H1 (cell line): ENCODE results near the gene TMEM178B. TPM values are rescaled to one million over a fixed set of nuclear protein-coding genes. Genes with fewer than 3 reads are reported as not detected.

ENCODE experiments used
- CTCF ChIA-PET: fragments of 300-600 bp; sonication (Branson Sonifier 250); formaldehyde crosslinking; loops from one replicate; lab custom pipeline; 2021; ENCODE audit not compliant: partially characterized antibody; lab: Charles Lee
- POLR2A ChIA-PET: fragments of 300-600 bp; sonication (Branson Sonifier 250); formaldehyde crosslinking; loops from one replicate; lab custom pipeline; 2021; ENCODE audit warnings: inconsistent platforms; ENCODE audit not compliant: partially characterized antibody; lab: Charles Lee
- DNase-seq, 2 experiments: peaks; one replicate each; pipeline versions ENCODE4 v3.0.0 to v3.0.0-alpha.2; 2010 to 2022; ENCODE audit warnings: low spot score in 2 of 2, low read depth in 1 of 2, mixed read lengths in 1 of 2
- FAIRE-seq: peaks from 2 replicates; lab custom pipeline; 2011; peaks lifted over from hg19 to GRCh38; lab: Jason Lieb, UNC
- H2AFZ ChIP-seq: 2 replicates; pipeline ENCODE4 v1.8.1; 2012; ENCODE audit warnings: low read length, inconsistent platforms
- H2AK5ac ChIP-seq: 2 replicates; pipeline ENCODE4 v1.6.1; 2013; ENCODE audit warnings: low read depth, low read length
- H2BK120ac ChIP-seq: replicated peaks from 2 replicates; pipeline ENCODE3; 2013; ENCODE audit warnings: low read depth, low read length, inconsistent platforms
- H2BK12ac ChIP-seq: 2 replicates; pipeline ENCODE4 v1.6.1; 2013; ENCODE audit warnings: low read depth, low read length
- H2BK15ac ChIP-seq: 2 replicates; pipeline ENCODE4 v1.6.1; 2013; ENCODE audit warnings: low read length
- H2BK20ac ChIP-seq: 2 replicates; pipeline ENCODE4 v1.6.1; 2013; ENCODE audit warnings: low read length
- H2BK5ac ChIP-seq: 2 replicates; pipeline ENCODE4 v1.6.1; 2013; ENCODE audit warnings: low read depth, low read length
- H3K14ac ChIP-seq: 2 replicates; pipeline ENCODE4 v1.6.1; 2013; ENCODE audit warnings: inconsistent platforms; ENCODE audit not compliant: insufficient read length
- H3K18ac ChIP-seq: 2 replicates; pipeline ENCODE4 v1.6.1; 2013; ENCODE audit warnings: low read length; ENCODE audit errors: extremely low read depth
- H3K23ac ChIP-seq: 2 replicates; pipeline ENCODE4 v1.6.1; 2013; ENCODE audit warnings: inconsistent platforms; ENCODE audit not compliant: insufficient read length
- H3K23me2 ChIP-seq: 2 replicates; pipeline ENCODE4 v1.6.1; 2013; ENCODE audit warnings: low read depth, low read length
- H3K27ac ChIP-seq: 2 replicates; pipeline ENCODE4 v1.6.1; 2011; ENCODE audit warnings: low read depth, low read length, inconsistent platforms
- H3K27me3 ChIP-seq, 4 experiments: replicated peaks in 1 of 4; 1 replicate in 1 of 4; 2 replicates in 3 of 4; pipeline versions ENCODE4 v1.6.1 to v1.8.1; 2011 to 2013; ENCODE audit warnings: low read length in 3 of 4, mild to moderate bottlenecking in 3 of 4, inconsistent platforms in 2 of 4, mixed read lengths in 2 of 4, moderate library complexity in 1 of 4; ENCODE audit not compliant: control insufficient read depth in 3 of 4, insufficient read depth in 3 of 4; ENCODE audit errors: extremely low read depth in 1 of 4
- H3K36me3 ChIP-seq, 4 experiments: 2 replicates each; pipeline versions ENCODE4 v1.6.1 to v1.8.1; 2011 to 2013; ENCODE audit warnings: mild to moderate bottlenecking in 4 of 4, low read length in 3 of 4, moderate library complexity in 2 of 4, control low read depth in 1 of 4, inconsistent platforms in 1 of 4; ENCODE audit not compliant: insufficient read depth in 4 of 4, control insufficient read depth in 2 of 4
- H3K4ac ChIP-seq: replicated peaks from 2 replicates; pipeline ENCODE3; 2013; ENCODE audit warnings: low read length, low read depth, mixed read lengths, inconsistent platforms; ENCODE audit not compliant: insufficient read length
- H3K4me1 ChIP-seq, 4 experiments: replicated peaks in 1 of 4; 1 replicate in 1 of 4; 2 replicates in 3 of 4; pipeline versions ENCODE4 v1.6.1 to v1.8.1; 2011 to 2013; ENCODE audit warnings: low read length in 3 of 4, inconsistent platforms in 2 of 4, mixed read lengths in 1 of 4; ENCODE audit not compliant: insufficient read depth in 4 of 4, control insufficient read depth in 3 of 4
- H3K4me2 ChIP-seq, 2 experiments: 2 replicates each; pipeline versions ENCODE4 v1.6.1 to v1.8.1; 2011 to 2013; ENCODE audit warnings: low read depth in 2 of 2, low read length in 2 of 2, control low read depth in 1 of 2, inconsistent platforms in 1 of 2, mild to moderate bottlenecking in 1 of 2; ENCODE audit not compliant: insufficient read depth in 1 of 2
- H3K4me3 ChIP-seq, 4 experiments: fragments of 200-600, 300-600 bp in 1 of 4; sonication (generic), shearing (Covaris generic), sonication (Bioruptor Twin) in 1 of 4; 2 replicates each; pipeline versions ENCODE4 v1.5.1 to v1.8.1; 2011 to 2016; ENCODE audit warnings: low read length in 4 of 4, low read depth in 3 of 4, control low read depth in 2 of 4, inconsistent platforms in 2 of 4, mild to moderate bottlenecking in 2 of 4, mixed read lengths in 1 of 4, moderate library complexity in 1 of 4; ENCODE audit not compliant: insufficient read depth in 2 of 4; ENCODE audit errors: extremely low read depth in 1 of 4
- H3K56ac ChIP-seq: replicated peaks from 2 replicates; pipeline ENCODE3; 2013; ENCODE audit warnings: low read depth, mild to moderate bottlenecking, mixed read lengths, low read length, inconsistent platforms; ENCODE audit not compliant: insufficient read length
- H3K79me1 ChIP-seq: 2 replicates; pipeline ENCODE4 v1.6.1; 2013; ENCODE audit warnings: low read depth, low read length, control low read depth
- H3K79me2 ChIP-seq, 2 experiments: 2 replicates each; pipeline versions ENCODE4 v1.6.1 to v1.8.1; 2012 to 2013; ENCODE audit warnings: low read length in 2 of 2, mild to moderate bottlenecking in 2 of 2, inconsistent platforms in 1 of 2; ENCODE audit not compliant: insufficient read depth in 2 of 2, control insufficient read depth in 1 of 2
- H3K9ac ChIP-seq, 4 experiments: replicated peaks in 1 of 4; 1 replicate in 1 of 4; 2 replicates in 3 of 4; pipeline versions ENCODE4 v1.6.1 to v1.8.1; 2011 to 2013; ENCODE audit warnings: low read depth in 3 of 4, low read length in 3 of 4, control low read depth in 2 of 4, mild to moderate bottlenecking in 2 of 4, moderate library complexity in 2 of 4, inconsistent platforms in 1 of 4; ENCODE audit errors: extremely low read depth in 1 of 4
- H3K9me3 ChIP-seq, 2 experiments: 2 replicates each; pipeline versions ENCODE4 v1.6.1 to v1.8.1; 2012 to 2013; ENCODE audit warnings: mild to moderate bottlenecking in 2 of 2, moderate library complexity in 2 of 2, control low read depth in 1 of 2, inconsistent platforms in 1 of 2, low read depth in 1 of 2, low read length in 1 of 2, mixed read lengths in 1 of 2; ENCODE audit not compliant: insufficient read depth in 2 of 2
- H4K20me1 ChIP-seq, 2 experiments: replicated peaks in 1 of 2; 2 replicates each; pipeline versions ENCODE3 to v1.8.1; 2011 to 2013; ENCODE audit warnings: inconsistent platforms in 2 of 2, low read length in 2 of 2, mild to moderate bottlenecking in 1 of 2; ENCODE audit not compliant: insufficient read depth in 2 of 2, control insufficient read depth in 1 of 2
- H4K5ac ChIP-seq: 2 replicates; pipeline ENCODE4 v1.6.1; 2013; ENCODE audit warnings: low read length, low read depth, mixed read lengths, inconsistent platforms; ENCODE audit not compliant: insufficient read length
- H4K8ac ChIP-seq: 2 replicates; pipeline ENCODE4 v1.8.0; 2013; ENCODE audit warnings: mild to moderate bottlenecking, moderate library complexity, low read length, inconsistent platforms; ENCODE audit not compliant: insufficient read depth; ENCODE audit errors: extremely low read depth
- H4K91ac ChIP-seq: replicated peaks from 2 replicates; pipeline ENCODE3; 2013; ENCODE audit warnings: low read length, mixed read lengths, inconsistent platforms; ENCODE audit not compliant: insufficient read length
- CHD2 ChIP-seq: IDR thresholded peaks from 2 replicates; pipeline ENCODE4 v1.6.1; 2012; ENCODE audit warnings: low read length, improper control_type of control experiment
- FOSL1 ChIP-seq: IDR thresholded peaks from 2 replicates; pipeline ENCODE4 v1.6.1; 2011; ENCODE audit warnings: mild to moderate bottlenecking, low read depth, low read length, moderate library complexity; ENCODE audit not compliant: insufficient read depth
- JUN ChIP-seq: IDR thresholded peaks from 2 replicates; pipeline ENCODE4 v1.6.1; 2011; ENCODE audit warnings: low read depth, mild to moderate bottlenecking, improper control_type of control experiment, low read length
- JUND ChIP-seq: IDR thresholded peaks from 2 replicates; pipeline ENCODE4 v1.6.1; 2011; ENCODE audit warnings: mild to moderate bottlenecking, improper control_type of control experiment, low read length
- POLR2A ChIP-seq, 2 experiments: IDR thresholded peaks; 1 replicate in 1 of 2; 2 replicates in 1 of 2; pipeline ENCODE4 v1.6.1; 2011; ENCODE audit warnings: low read depth in 2 of 2, low read length in 2 of 2, mild to moderate bottlenecking in 2 of 2; ENCODE audit errors: control extremely low read depth in 1 of 2
- POU5F1 ChIP-seq: IDR thresholded peaks from 2 replicates; pipeline ENCODE4 v1.6.1; 2011; ENCODE audit warnings: low read depth, mild to moderate bottlenecking, low read length, moderate library complexity
- RNF2 ChIP-seq: fragments of 200-900, 300-1000 bp; sonication (generic); IDR thresholded peaks from 2 replicates; pipeline ENCODE4 v1.7.1; 2016; ENCODE audit warnings: borderline replicate concordance, low read depth, mild to moderate bottlenecking, antibody characterized with exemption, low read length; ENCODE audit not compliant: poor library complexity, severe bottlenecking; ENCODE audit errors: missing control alignments
- SIX5 ChIP-seq: IDR thresholded peaks from 2 replicates; pipeline ENCODE4 v1.6.1; 2011; ENCODE audit warnings: mild to moderate bottlenecking, low read depth, low read length
- SP1 ChIP-seq: IDR thresholded peaks from 2 replicates; pipeline ENCODE4 v1.6.1; 2011; ENCODE audit warnings: low read depth, low read length
- SUZ12 ChIP-seq: fragments of 200-600 bp; sonication (generic); IDR thresholded peaks from 2 replicates; pipeline ENCODE4 v1.6.1; 2012; ENCODE audit warnings: mild to moderate bottlenecking, inconsistent platforms, low read length, moderate library complexity, mixed read lengths
- TAF7 ChIP-seq: optimal IDR thresholded peaks from 2 replicates; pipeline ENCODE3; 2011; ENCODE audit warnings: low read depth, mild to moderate bottlenecking, inconsistent platforms, low read length, moderate library complexity, borderline replicate concordance
- WGBS, 2 experiments: shearing (Covaris generic) in 1 of 2; methylation state at CpG; one replicate each; pipeline versions ENCODE4 v1.1.6 to v1.1.7; 2013 to 2015; ENCODE audit warnings: low lambda C conversion rate in 2 of 2, mixed read lengths in 2 of 2, inconsistent platforms in 1 of 2, low coverage in 1 of 2, missing lambda C conversion rate in 1 of 2; ENCODE audit not compliant: insufficient replicate concordance in 2 of 2, insufficient coverage in 1 of 2, insufficient read length in 1 of 2; ENCODE audit errors: extremely low coverage in 1 of 2, missing lambda C conversion rate in 1 of 2; 5-methylcytosine and 5-hydroxymethylcytosine counted together
- polyA plus RNA-seq, 7 experiments: library from polyadenylated mRNA; depleted of rRNA in 3 of 7; stranded (reverse) in 5 of 7; unstranded in 2 of 7; fragments of >200 nt in 5 of 7; fragments of 200-250 nt in 2 of 7; gene quantifications; 1 replicate in 5 of 7; 2 replicates in 1 of 7; 4 replicates in 1 of 7; pipeline versions ENCODE4 v1.2.1 to v1.2.3, GENCODE V29; 2011 to 2013; ENCODE audit warnings: missing spikeins in 2 of 7, mixed read lengths in 2 of 7
- total RNA-seq: library from RNA; stranded (reverse); fragmentation: NEBNext Ultra II Directional; extraction: Animal tissue kit (Norgen Biotek cat#: 25700); gene quantifications from 2 replicates; pipeline ENCODE4 v1.2.1, GENCODE V29; 2021

Gene TMEM178B
- total and polyA plus RNA-seq, 2 of the 8 experiments (the other 6 are each of a cell fraction or from before 2014, with no cell fraction given), result 5.3 to 18.1 TPM

- no peak overlapping the region for H4K91ac ChIP-seq
- no peak overlapping the region for H3K4ac ChIP-seq
- H2BK5ac ChIP-seq, result no peak overlapping the region
- H3K56ac ChIP-seq, result no peak overlapping the region
- no peak overlapping the region for H3K14ac ChIP-seq
- H3K79me1 ChIP-seq, result no peaks in the 10 kb centered on the region; the same call in 1 of the 2 replicates
- H4K5ac ChIP-seq, result no peak overlapping the region
- WGBS, 2 experiments, result 92% methylated on average over 6 of the region's 6 CpGs; no CpG with 5 or more reads in 1 of the 2 experiments
- no peaks in the 10 kb centered on the region for H3K23me2 ChIP-seq
- TF ChIP-seq FOSL1, result no peak
- no peak for TF ChIP-seq POU5F1
- TF ChIP-seq SP1, result no peak
- no peak for TF ChIP-seq POLR2A (IDR thresholded peaks at IDR 0.05; ENCODE audit: control extremely low read depth in 1 of 2, low read depth in 2 of 2, low read length in 2 of 2)
- no peak for TF ChIP-seq JUND
- no peak for TF ChIP-seq CHD2
- TF ChIP-seq RNF2, result no peak
- no peak for TF ChIP-seq TAF7
- no peak for TF ChIP-seq SUZ12
- TF ChIP-seq JUN, result no peak
- no peak for TF ChIP-seq SIX5
- TF ChIP-seq, all 59 proteins: peak for 0
- POLR2A ChIA-PET, result no interaction called here
- H3K4me2 ChIP-seq, result no peak overlapping the region
- no peak overlapping the region for H3K23ac ChIP-seq
- H3K4me3 ChIP-seq, result no peak overlapping the region
- H3K9ac ChIP-seq, result no peak overlapping the region
- DNase-seq (no peak), FAIRE-seq (peak; percentile 7)
- H3K4me1 ChIP-seq, result peaks cover 0 to 6% (median 0%) of the 10 kb centered on the region in 4 experiments; a peak in 2 of 7 replicates
- H3K36me3 ChIP-seq, result no peaks in the 10 kb centered on the region
- no peak overlapping the region for H2AK5ac ChIP-seq
- H3K79me2 ChIP-seq, result no peaks in the 10 kb centered on the region
- no peak overlapping the region for H2BK20ac ChIP-seq
- no peaks in the 10 kb centered on the region for H3K9me3 ChIP-seq
- H4K20me1 ChIP-seq, result no peaks in the 10 kb centered on the region
- no peak overlapping the region for H4K8ac ChIP-seq
- 0 out of 2 replicates have a peak overlapping the region, but pooled peaks have one; percentile 69 for H2BK12ac ChIP-seq
- no peak overlapping the region for H3K27ac ChIP-seq
- H2BK120ac ChIP-seq, result no peak overlapping the region
- H3K18ac ChIP-seq, result no peak overlapping the region
- no peak overlapping the region for H2AFZ ChIP-seq
- CTCF ChIA-PET, result interaction anchor here (1.2 to 1.5 kb wide), 3 partner anchors 13 to 200 kb away, joined by 3 to 4 read pairs (median 3); no protein-coding TSS in a partner anchor
- H2BK15ac ChIP-seq, result no peak overlapping the region
- H3K27me3 ChIP-seq, result no peaks in the 10 kb centered on the region
These were observed 388.1 kb downstream of the TMEM178B start for GRCh38 chr7:141461924-141462323.
